HPDE6-E6E7 (cell line): ENCODE measurements around the gene DHX9.

ENCODE experiments used
- DNase-seq: peaks from one replicate; pipeline ENCODE4 v3.0.0; 2011; ENCODE audit warnings: missing footprints; ENCODE audit errors: extremely low spot score

Gene DHX9

GRCh38 chr1:182841368-182841988 lies 2.3 kb downstream of the DHX9 start:
- no peak for DNase-seq

DNA sequence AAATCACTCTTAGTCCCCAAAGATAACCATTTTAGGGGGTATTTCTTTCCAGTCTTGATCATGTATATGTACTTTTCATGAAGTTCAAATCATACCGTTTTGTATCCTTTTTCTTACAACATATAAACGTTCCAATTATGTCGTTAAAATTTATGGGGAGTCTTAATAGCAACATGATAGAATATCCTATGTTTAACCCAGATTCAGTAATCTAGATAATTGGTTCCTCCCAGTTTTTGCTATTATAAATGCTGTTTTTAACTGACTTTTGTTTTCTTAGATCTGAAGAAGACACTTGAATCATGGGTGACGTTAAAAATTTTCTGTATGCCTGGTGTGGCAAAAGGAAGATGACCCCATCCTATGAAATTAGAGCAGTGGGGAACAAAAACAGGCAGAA lies 3.1 kb downstream of the DHX9 start:
- no peak for DNase-seq

DNA sequence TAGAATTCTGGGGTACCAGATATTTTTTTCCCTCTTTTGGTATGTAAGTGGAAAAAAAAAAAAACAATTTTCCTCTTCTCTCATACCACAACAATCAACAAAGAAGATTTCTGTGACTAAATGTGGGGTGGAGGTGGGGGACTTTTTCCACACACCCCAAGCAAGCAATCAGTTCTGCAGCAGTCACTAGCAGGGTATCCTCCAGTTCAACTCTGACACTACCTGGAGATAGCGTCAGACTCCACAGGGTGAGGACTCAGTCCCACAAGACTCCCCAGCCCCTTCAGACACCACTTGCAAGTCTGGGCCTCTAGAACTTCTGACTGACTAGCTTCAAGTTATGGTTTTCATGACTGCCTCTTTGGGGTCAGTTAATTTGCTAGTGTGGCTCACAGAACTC lies 6.2 kb downstream of the DHX9 start:
- no peak for DNase-seq

DNA sequence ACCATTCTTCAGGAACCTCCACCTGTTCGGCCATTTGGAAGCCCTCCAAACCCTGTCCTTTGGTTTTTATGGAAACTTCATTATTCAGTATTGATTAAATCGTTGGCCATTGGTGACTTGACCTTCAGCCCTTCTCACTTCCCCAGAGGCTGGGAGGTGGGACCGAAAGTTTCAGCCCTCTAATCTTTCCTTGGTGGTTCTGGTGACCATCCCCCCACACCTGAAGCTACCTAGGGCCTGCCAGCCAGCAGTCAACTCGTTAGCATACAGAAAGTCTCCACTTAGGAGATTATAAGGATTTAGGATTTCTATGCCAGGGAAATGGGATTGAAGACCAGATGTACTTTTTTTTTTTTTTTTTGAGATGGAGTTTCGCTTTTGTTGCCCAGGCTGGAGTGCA lies 6.7 kb downstream of the DHX9 start:
- DNase-seq: no peak

GRCh38 chr1:182847105-182847504 lies 8.0 kb downstream of the DHX9 start:
- DNase-seq: no peak

GRCh38 chr1:182848736-182849135 lies 9.6 kb downstream of the DHX9 start:
- no peak for DNase-seq

GRCh38 chr1:182850319-182850718 lies 11.2 kb downstream of the DHX9 start:
- DNase-seq: no peak

GRCh38 chr1:182851825-182852224 lies 12.7 kb downstream of the DHX9 start:
- DNase-seq: no peak

- DNase-seq: no peak
Observed at GRCh38 chr1:182855911-182856310, 16.8 kb downstream of the DHX9 start.

- no peak for DNase-seq
Observed at GRCh38 chr1:182857212-182857611, 18.1 kb downstream of the DHX9 start.

GRCh38 chr1:182860658-182861057 lies 21.5 kb downstream of the DHX9 start:
- DNase-seq: no peak

DNA sequence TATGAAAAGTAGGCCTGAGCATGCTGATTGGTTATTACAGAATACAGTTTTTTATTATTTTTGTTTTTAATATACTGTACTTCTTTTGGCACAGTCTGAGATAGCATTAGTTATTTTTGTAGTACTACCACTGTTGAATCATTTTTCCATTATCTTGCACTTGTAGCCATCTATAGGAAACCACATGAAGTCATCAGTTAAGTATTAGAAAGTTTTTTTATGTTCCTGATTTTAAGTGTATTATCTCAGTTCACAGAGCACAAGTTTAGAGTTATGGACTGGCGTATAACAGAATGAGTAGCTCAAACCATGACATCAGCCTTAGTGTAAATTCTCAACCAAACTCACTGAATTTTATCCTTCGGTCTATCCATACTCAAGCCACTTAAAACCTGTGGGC lies 22.8 kb downstream of the DHX9 start:
- no peak for DNase-seq

DNA sequence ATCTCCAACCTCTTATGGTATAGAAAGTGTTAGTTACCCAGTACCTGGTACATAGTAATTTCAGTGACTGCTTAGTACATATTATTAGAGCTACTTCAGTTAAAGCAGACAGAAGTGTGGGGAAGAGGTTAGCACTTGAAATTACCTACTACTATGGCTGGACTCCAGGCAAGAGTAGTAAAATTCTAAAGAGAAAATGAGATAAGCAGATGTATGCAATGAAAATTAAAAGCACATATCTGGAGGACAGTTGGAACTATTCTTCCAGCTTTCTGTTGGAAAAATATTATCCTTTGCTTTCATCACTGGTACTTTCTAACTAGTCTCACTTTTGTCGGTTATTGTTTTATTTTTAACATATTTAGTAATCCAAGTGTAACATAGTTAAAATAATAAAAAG lies 23.7 kb downstream of the DHX9 start:
- DNase-seq: no peak

DNA sequence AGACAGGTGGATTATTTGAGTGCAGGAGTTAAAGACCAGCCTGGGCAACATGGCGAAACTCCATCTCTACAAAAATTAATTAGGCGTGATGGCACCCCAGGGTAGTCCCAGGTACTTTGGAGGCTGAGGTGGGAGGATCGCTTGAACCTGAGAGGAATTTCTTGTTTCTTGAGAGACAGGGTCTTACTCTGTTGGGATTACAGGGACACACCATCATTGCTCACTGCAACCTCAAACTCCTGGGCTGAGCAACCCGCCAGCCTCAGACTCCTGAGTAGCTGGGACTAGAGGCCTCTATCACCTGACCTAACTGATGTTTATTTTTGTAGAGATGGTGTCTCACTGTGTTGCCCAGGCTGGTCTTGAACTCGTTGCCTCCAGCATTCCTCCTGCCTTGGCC lies 24.8 kb downstream of the DHX9 start:
- no peak for DNase-seq

GRCh38 chr1:182867861-182868260 lies 28.7 kb downstream of the DHX9 start:
- DNase-seq: no peak

GRCh38 chr1:182869241-182869666 lies 30.1 kb downstream of the DHX9 start:
- DNase-seq: no peak

GRCh38 chr1:182872881-182873280 lies 33.7 kb downstream of the DHX9 start:
- no peak for DNase-seq

GRCh38 chr1:182875889-182876288 lies 36.7 kb downstream of the DHX9 start:
- no peak for DNase-seq

GRCh38 chr1:182877331-182877730 lies 38.2 kb downstream of the DHX9 start:
- no peak for DNase-seq

- DNase-seq: no peak
Observed at GRCh38 chr1:182877842-182878241, 38.7 kb downstream of the DHX9 start.

DNA sequence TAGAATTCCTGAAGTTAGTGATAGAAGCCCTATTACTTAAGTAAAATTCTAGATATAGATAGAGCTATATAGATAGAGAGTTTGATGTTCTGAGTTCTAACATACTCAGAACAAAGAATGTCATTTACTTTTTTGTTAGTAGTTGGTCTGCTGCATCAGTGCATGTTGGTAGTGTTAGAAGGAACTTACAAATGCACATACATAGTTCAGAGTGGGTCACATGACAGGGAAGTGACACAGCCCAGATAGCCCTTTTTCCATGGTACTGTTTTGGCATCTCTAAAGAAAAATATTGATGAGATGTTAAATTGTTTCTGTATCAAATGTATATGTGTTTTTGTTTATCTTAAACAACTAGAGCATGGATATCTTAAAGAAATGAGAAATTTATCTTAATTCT lies 45.7 kb downstream of the DHX9 start:
- DNase-seq: no peak

- no peak for DNase-seq
Observed at GRCh38 chr1:182885591-182885990, 46.4 kb downstream of the DHX9 start.

DNA sequence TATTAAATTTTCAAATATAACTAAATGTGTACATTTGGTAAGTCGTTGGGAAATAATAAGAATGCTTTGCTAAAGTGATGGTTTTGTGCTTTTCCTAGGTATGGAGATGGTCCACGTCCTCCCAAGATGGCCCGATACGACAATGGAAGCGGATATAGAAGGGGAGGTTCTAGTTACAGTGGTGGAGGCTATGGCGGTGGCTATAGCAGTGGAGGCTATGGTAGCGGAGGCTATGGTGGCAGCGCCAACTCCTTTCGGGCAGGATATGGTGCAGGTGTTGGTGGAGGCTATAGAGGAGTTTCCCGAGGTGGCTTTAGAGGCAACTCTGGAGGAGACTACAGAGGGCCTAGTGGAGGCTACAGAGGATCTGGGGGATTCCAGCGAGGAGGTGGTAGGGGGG lies 47.8 kb downstream of the DHX9 start:
- DNase-seq: no peak

GRCh38 chr1:182888736-182889531 lies 49.8 kb downstream of the DHX9 start:
- no peak for DNase-seq
